ENCODE results near the gene RPN1. TPM values are rescaled to one million over a fixed set of nuclear protein-coding genes. Genes with fewer than 3 reads are reported as not detected.

The RPN1 gene
- total and polyA plus RNA-seq, 2 of the 8 experiments (the other 6 are each of a cell fraction or from before 2014, with no cell fraction given) = 165 to 211 TPM

- H2BK120ac ChIP-seq (replicated peaks; ENCODE audit: low read depth, low read length) = no peak overlapping the region
- no peak overlapping the region for H3K27ac ChIP-seq (ENCODE audit: low read depth, low read length)
- WGBS, 2 experiments (ENCODE audit: extremely low coverage in 1 of 2, insufficient coverage in 1 of 2, insufficient read length in 1 of 2, insufficient replicate concordance in 2 of 2, low coverage in 1 of 2, low lambda C conversion rate in 2 of 2, missing lambda C conversion rate in 1 of 2) = 89% methylated on average over 10 of the region's 10 CpGs; no CpG with 5 or more reads in 1 of the 2 experiments
- H3K4me3 ChIP-seq (ENCODE audit: extremely low read depth in 1 of 4, insufficient read depth in 2 of 4, low read depth in 3 of 4, low read length in 4 of 4) = no peak overlapping the region
- H2BK12ac ChIP-seq (ENCODE audit: low read depth, low read length) = no peak overlapping the region
- no peak overlapping the region for H3K4ac ChIP-seq (replicated peaks; ENCODE audit: insufficient read length, low read depth, low read length)
- DNase-seq (ENCODE audit: low read depth in 1 of 2, low spot score in 2 of 2) = no peak
- no peak overlapping the region for H3K56ac ChIP-seq (replicated peaks; ENCODE audit: insufficient read length, low read depth, low read length)
- no peak overlapping the region for H4K5ac ChIP-seq (ENCODE audit: insufficient read length, low read depth, low read length)
- H3K27me3 ChIP-seq (replicated peaks in 1 of 4; ENCODE audit: control insufficient read depth in 3 of 4, extremely low read depth in 1 of 4, insufficient read depth in 3 of 4, low read length in 3 of 4) = peaks cover 4 to 23% (median 14%) of the 10 kb centered on the region in 4 experiments
- H3K36me3 ChIP-seq (ENCODE audit: control insufficient read depth in 2 of 4, insufficient read depth in 4 of 4, low read length in 3 of 4) = no peaks in the 10 kb centered on the region
- H2BK20ac ChIP-seq (ENCODE audit: low read length) = no peak overlapping the region
- H3K9me3 ChIP-seq (ENCODE audit: insufficient read depth in 2 of 2, low read depth in 1 of 2, low read length in 1 of 2) = no peaks in the 10 kb centered on the region
- H2BK5ac ChIP-seq (ENCODE audit: low read depth, low read length) = no peak overlapping the region
- ChIA-PET POLR2A (ENCODE audit: partially characterized antibody) (interaction anchor here (0.8 kb wide), 1 partner anchor 8 kb away, joined by 4 read pairs; no protein-coding TSS in a partner anchor), CTCF (ENCODE audit: partially characterized antibody) (interaction anchor here (1.5 to 1.6 kb wide), 2 partner anchors 15 to 120 kb away, joined by 3 to 5 read pairs; no protein-coding TSS in a partner anchor)
- peaks cover 6% of the 10 kb centered on the region in 2 experiments for H4K20me1 ChIP-seq (replicated peaks in 1 of 2; ENCODE audit: control insufficient read depth in 1 of 2, insufficient read depth in 2 of 2, low read length in 2 of 2)
- H3K14ac ChIP-seq (ENCODE audit: insufficient read length) = no peak overlapping the region
- no peak overlapping the region for H3K4me2 ChIP-seq (ENCODE audit: insufficient read depth in 1 of 2, low read depth in 2 of 2, low read length in 2 of 2)
- no peak for FAIRE-seq
- peaks cover 0 to 9% (median 4%) of the 10 kb centered on the region in 4 experiments; a peak in 4 of 7 replicates for H3K4me1 ChIP-seq (replicated peaks in 1 of 4; ENCODE audit: control insufficient read depth in 3 of 4, insufficient read depth in 4 of 4, low read length in 3 of 4)
- H3K79me2 ChIP-seq (ENCODE audit: control insufficient read depth in 1 of 2, insufficient read depth in 2 of 2, low read length in 2 of 2) = no peaks in the 10 kb centered on the region
- no peak overlapping the region for H4K8ac ChIP-seq (ENCODE audit: extremely low read depth, insufficient read depth, low read length)
- no peak overlapping the region for H2AK5ac ChIP-seq (ENCODE audit: low read depth, low read length)
- H3K18ac ChIP-seq (ENCODE audit: extremely low read depth, low read length) = no peak overlapping the region
- no peaks in the 10 kb centered on the region for H3K23me2 ChIP-seq (ENCODE audit: low read depth, low read length)
- no peaks in the 10 kb centered on the region for H3K79me1 ChIP-seq (ENCODE audit: low read depth, low read length)
- H4K91ac ChIP-seq (replicated peaks; ENCODE audit: insufficient read length, low read length) = no peak overlapping the region
- no peak overlapping the region for H2AFZ ChIP-seq (ENCODE audit: low read length)
- H2BK15ac ChIP-seq (ENCODE audit: low read length) = no peak overlapping the region
- H3K9ac ChIP-seq (replicated peaks in 1 of 4; ENCODE audit: extremely low read depth in 1 of 4, low read depth in 3 of 4, low read length in 3 of 4) = no peak overlapping the region
- H3K23ac ChIP-seq (ENCODE audit: insufficient read length) = no peak overlapping the region
- no peak for TF ChIP-seq TAF7 (optimal IDR thresholded peaks at IDR 0.05; ENCODE audit: borderline replicate concordance, low read depth, low read length)
- TF ChIP-seq RNF2 (IDR thresholded peaks at IDR 0.05; ENCODE audit: borderline replicate concordance, low read depth, low read length, missing control alignments, poor library complexity, severe bottlenecking) = no peak
- TF ChIP-seq EGR1 (IDR thresholded peaks at IDR 0.05; ENCODE audit: borderline replicate concordance, low read depth, low read length) = no peak
- no peak for TF ChIP-seq RXRA (IDR thresholded peaks at IDR 0.05; ENCODE audit: insufficient read depth, low read depth, low read length)
- TF ChIP-seq JUN (IDR thresholded peaks at IDR 0.05; ENCODE audit: low read depth, low read length) = no peak
- no peak for TF ChIP-seq CBX8 (IDR thresholded peaks at IDR 0.05; ENCODE audit: borderline replicate concordance, low read depth, low read length)
- TF ChIP-seq KDM1A (IDR thresholded peaks at IDR 0.05; ENCODE audit: borderline replicate concordance, low read length) = no peak
- TF ChIP-seq TBP (IDR thresholded peaks at IDR 0.05; ENCODE audit: low read depth, low read length) = no peak
- no peak for TF ChIP-seq KDM5A (IDR thresholded peaks at IDR 0.05; ENCODE audit: low read length)
- TF ChIP-seq E2F6 (IDR thresholded peaks at IDR 0.05) = no peak
- no peak for TF ChIP-seq CTBP2 (IDR thresholded peaks at IDR 0.05; ENCODE audit: borderline replicate concordance, insufficient read depth, insufficient read length, low read length)
- TF ChIP-seq SIRT6 (IDR thresholded peaks at IDR 0.05; ENCODE audit: low read length) = no peak
Observed at GRCh38 chr3:128674161-128674784, 23.7 kb upstream of the RPN1 start.
